Measurements from ENCODE around the gene FOCAD.
"Not testable (repeated sequence)": the region's sequence is repeated elsewhere in the genome, so short reads cannot be mapped to it uniquely, and the experiment has no call there.

Gene FOCAD

GRCh38 chr9:20974191-20974938 lies 290.3 kb downstream of the FOCAD start:
- not testable (repeated sequence) for DNase-seq (ENCODE audit: low spot score)

- no peak for DNase-seq (ENCODE audit: low spot score)
Observed at GRCh38 chr9:20978249-20978648, 294.2 kb downstream of the FOCAD start.

GRCh38 chr9:20980832-20981455 lies 296.9 kb downstream of the FOCAD start:
- DNase-seq (ENCODE audit: low spot score): peak; percentile 64

GRCh38 chr9:20981486-20981885 lies 297.4 kb downstream of the FOCAD start:
- peak; percentile 71 for DNase-seq (ENCODE audit: low spot score)

GRCh38 chr9:20984506-20984905 lies 300.4 kb downstream of the FOCAD start:
- peak; percentile 20 for DNase-seq (ENCODE audit: low spot score)

- no peak for DNase-seq (ENCODE audit: low spot score)
Observed at GRCh38 chr9:20985851-20986600, 302.0 kb downstream of the FOCAD start.

- DNase-seq (ENCODE audit: low spot score): no peak
Observed at GRCh38 chr9:20987521-20987920, 303.5 kb downstream of the FOCAD start.

GRCh38 chr9:20988061-20988460 lies 304.0 kb downstream of the FOCAD start:
- DNase-seq (ENCODE audit: low spot score): no peak

- no peak for DNase-seq (ENCODE audit: low spot score)
Observed at GRCh38 chr9:20988671-20989315, 304.7 kb downstream of the FOCAD start.

GRCh38 chr9:20989923-20990341 lies 305.9 kb downstream of the FOCAD start:
- no peak for DNase-seq (ENCODE audit: low spot score)

- DNase-seq (ENCODE audit: low spot score): no peak
Observed at GRCh38 chr9:20990867-20991266, 306.8 kb downstream of the FOCAD start.

GRCh38 chr9:20994486-20994885 lies 310.4 kb downstream of the FOCAD start:
- DNase-seq (ENCODE audit: low spot score): no peak

GRCh38 chr9:20995616-20996015 lies 311.6 kb downstream of the FOCAD start:
- no peak for DNase-seq (ENCODE audit: low spot score)

- DNase-seq (ENCODE audit: low spot score): no peak
Observed at GRCh38 chr9:20996809-20997208, 312.8 kb downstream of the FOCAD start.

- DNase-seq (ENCODE audit: low spot score): no peak
Observed at GRCh38 chr9:20997503-20998076, 313.5 kb downstream of the FOCAD start.

GRCh38 chr9:21001581-21001980 lies 317.5 kb downstream of the FOCAD start:
- no peak for DNase-seq (ENCODE audit: low spot score)

GRCh38 chr9:21002040-21002439 lies 318.0 kb downstream of the FOCAD start:
- no peak for DNase-seq (ENCODE audit: low spot score)

- no peak for DNase-seq (ENCODE audit: low spot score)
Observed at GRCh38 chr9:21015129-21015815, 331.2 kb downstream of the FOCAD start.

GRCh38 chr9:21015995-21016394 lies 331.9 kb downstream of the FOCAD start:
- no peak for DNase-seq (ENCODE audit: low spot score)

- peak; percentile 18 for DNase-seq (ENCODE audit: low spot score)
Observed at GRCh38 chr9:21016701-21017491, 332.8 kb downstream of the FOCAD start.

- no peak for DNase-seq (ENCODE audit: low spot score)
Observed at GRCh38 chr9:21018177-21018576, 334.1 kb downstream of the FOCAD start.

Measured in AG08395 (cell line).